ENCODE measurements around the gene OFD1.

OFD1 gene

GRCh38 chrX:13793897-13794296 is 59.3 kb downstream of the OFD1 start:
- no peak for DNase-seq (ENCODE audit: low read depth in 2 of 3, low spot score in 2 of 3)

GRCh38 chrX:13794417-13794816 is 59.9 kb downstream of the OFD1 start:
- no peak for DNase-seq (ENCODE audit: low read depth in 2 of 3, low spot score in 2 of 3)

GRCh38 chrX:13797512-13797911 is 63.0 kb downstream of the OFD1 start:
- no peak for DNase-seq (ENCODE audit: low read depth in 2 of 3, low spot score in 2 of 3)

- DNase-seq (ENCODE audit: low read depth in 2 of 3, low spot score in 2 of 3) = no peak
Measured at GRCh38 chrX:13798184-13798583, 63.6 kb downstream of the OFD1 start.

- no peak for DNase-seq (ENCODE audit: low read depth in 2 of 3, low spot score in 2 of 3)
Measured at GRCh38 chrX:13803116-13803515, 68.6 kb downstream of the OFD1 start.

GRCh38 chrX:13805241-13805640 is 70.7 kb downstream of the OFD1 start:
- no peak for DNase-seq (ENCODE audit: low read depth in 2 of 3, low spot score in 2 of 3)

GRCh38 chrX:13808293-13808692 is 73.7 kb downstream of the OFD1 start:
- no peak for DNase-seq (ENCODE audit: low read depth in 2 of 3, low spot score in 2 of 3)

- no peak for DNase-seq (ENCODE audit: low read depth in 2 of 3, low spot score in 2 of 3)
Measured at GRCh38 chrX:13808865-13809264, 74.3 kb downstream of the OFD1 start.

GRCh38 chrX:13815664-13816063 is 81.1 kb downstream of the OFD1 start:
- no peak for DNase-seq (ENCODE audit: low read depth in 2 of 3, low spot score in 2 of 3)

GRCh38 chrX:13816176-13816575 is 81.6 kb downstream of the OFD1 start:
- no peak for DNase-seq (ENCODE audit: low read depth in 2 of 3, low spot score in 2 of 3)

GRCh38 chrX:13816643-13817627 is 82.4 kb downstream of the OFD1 start, which contains the start of gene GPM6B:
TSS of gene GPM6B (minus strand) at chrX:13817093. CDS start at chrX:13816904, 189 bp downstream.
- no peak for DNase-seq (ENCODE audit: low read depth in 2 of 3, low spot score in 2 of 3)
